BLaER1 (cell line): Measurements from ENCODE around the gene SUMO3.

Experiments
- H3K27ac ChIP-seq: shearing (Covaris generic); formaldehyde crosslinking; 2 replicates; pipeline ENCODE4 v1.8.1; 2022
- H3K27me3 ChIP-seq: shearing (Covaris generic); formaldehyde crosslinking; 2 replicates; pipeline ENCODE4 v1.8.1; 2022
- H3K36me3 ChIP-seq: shearing (Covaris generic); formaldehyde crosslinking; 2 replicates; pipeline ENCODE4 v1.8.1; 2022
- H3K4me1 ChIP-seq: shearing (Covaris generic); formaldehyde crosslinking; 2 replicates; pipeline ENCODE4 v1.8.1; 2022
- H3K4me2 ChIP-seq: shearing (Covaris generic); formaldehyde crosslinking; 2 replicates; pipeline ENCODE4 v1.8.1; 2022
- H3K4me3 ChIP-seq: shearing (Covaris generic); formaldehyde crosslinking; 2 replicates; pipeline ENCODE4 v1.8.1; 2022
- H3K9ac ChIP-seq: shearing (Covaris generic); formaldehyde crosslinking; 2 replicates; pipeline ENCODE4 v1.8.1; 2022
- H3K9me3 ChIP-seq: shearing (Covaris generic); formaldehyde crosslinking; 2 replicates; pipeline ENCODE4 v1.8.1; 2022
- H4K20me1 ChIP-seq: shearing (Covaris generic); formaldehyde crosslinking; 2 replicates; pipeline ENCODE4 v1.8.1; 2022
- Cebpa-rat ChIP-seq: shearing (Covaris generic); IDR thresholded peaks from 2 replicates; pipeline ENCODE4 v1.8.1; 2022

SUMO3 gene

GRCh38 chr21:44756423-44757185 is 61.3 kb downstream of the SUMO3 start:
- H3K4me3 ChIP-seq, result no peak overlapping the region
- H3K36me3 ChIP-seq, result no peaks in the 10 kb centered on the region
- no peak overlapping the region for H3K27ac ChIP-seq
- peaks cover 29% of the 10 kb centered on the region for H3K4me1 ChIP-seq
- no peaks in the 10 kb centered on the region for H3K27me3 ChIP-seq
- no peak overlapping the region for H3K9ac ChIP-seq
- H4K20me1 ChIP-seq, result no peaks in the 10 kb centered on the region
- no peaks in the 10 kb centered on the region; the same call in 1 of the 2 replicates for H3K9me3 ChIP-seq
- TF ChIP-seq Cebpa-rat, result no peak
- peak overlapping the region; percentile 29 for H3K4me2 ChIP-seq
